Body of pancreas (tissue), 4 donors: ENCODE data around the gene PPP1R15A. TPM values are rescaled to one million over a fixed set of nuclear protein-coding genes. Genes with fewer than 3 reads are reported as not detected.
"Not testable (repeated sequence)": the region's sequence is repeated elsewhere in the genome, so short reads cannot be mapped to it uniquely, and the experiment has no call there.

Experiments
- ATAC-seq: fragments of 150-250 bp; one replicate; pipeline ENCODE4 v1.9.1; 2016
- DNase-seq, 4 donors: peaks; one replicate each; pipeline ENCODE4 v3.0.0-alpha.2; 2019
- H3K27ac ChIP-seq, 4 donors: fragments of 200-600 bp; sonication (generic); 1 replicate in 3 of 4; 2 replicates in 1 of 4; pipeline versions ENCODE4 v1.5.1 to v1.6.1; 2016 to 2019; ENCODE audit warnings: mild to moderate bottlenecking in 1 of 4, mixed read lengths in 1 of 4, moderate library complexity in 1 of 4
- H3K27me3 ChIP-seq, 2 donors: fragments of 200-600 bp; sonication (generic); one replicate each; pipeline ENCODE4 v1.6.0; 2016; ENCODE audit warnings: mild to moderate bottlenecking in 1 of 2
- H3K36me3 ChIP-seq, 2 donors: fragments of 200-600 bp; sonication (generic); replicated peaks in 1 of 2; 2 replicates each; pipeline ENCODE4 v1.5.1; 2016; ENCODE audit warnings: low read depth in 2 of 2; ENCODE audit not compliant: insufficient read depth in 1 of 2
- H3K4me1 ChIP-seq: fragments of 200-600 bp; sonication (generic); one replicate; pipeline ENCODE4 v1.6.0; 2016
- H3K4me3 ChIP-seq, 2 donors: fragments of 200-600 bp; sonication (generic); 1 replicate in 1 of 2; 2 replicates in 1 of 2; pipeline ENCODE4 v1.5.1; 2016 to 2019
- H3K9me3 ChIP-seq, 3 donors: fragments of 200-600 bp; sonication (generic); 1 replicate in 2 of 3; 2 replicates in 1 of 3; pipeline ENCODE4 v1.5.1; 2016
- CTCF ChIP-seq, 7 experiments: fragments of 450-650 bp in 4 of 7; fragments of 200-600 bp in 3 of 7; sonication (generic) in 3 of 7; IDR thresholded peaks; one replicate each; pipeline ENCODE4 v1.5.1; 2016 to 2019; ENCODE audit warnings: antibody characterized with exemption in 7 of 7
- POLR2A ChIP-seq, 3 donors: fragments of 450-650 bp; IDR thresholded peaks; one replicate each; pipeline ENCODE4 v1.6.1; 2016; ENCODE audit warnings: antibody characterized with exemption in 3 of 3, mild to moderate bottlenecking in 2 of 3
- WGBS, 2 donors: methylation state at CpG; one replicate each; pipeline ENCODE4 v1.1.5; 2017; 5-methylcytosine and 5-hydroxymethylcytosine counted together
- intact Hi-C: fragments of 100-400 bp; cut with DNase I; formaldehyde crosslinking; loops from one replicate; pipeline ENCODE4 v1.15.1; 2023
- total RNA-seq, 2 donors: library from RNA; depleted of rRNA; stranded (reverse); fragments of >200 nt; gene quantifications; one replicate each; pipeline ENCODE4 v1.1.0, GENCODE V29; 2016

The PPP1R15A gene
- total RNA-seq, 2 donors from 2014 or later: 17.9 to 49.4 TPM

DNA sequence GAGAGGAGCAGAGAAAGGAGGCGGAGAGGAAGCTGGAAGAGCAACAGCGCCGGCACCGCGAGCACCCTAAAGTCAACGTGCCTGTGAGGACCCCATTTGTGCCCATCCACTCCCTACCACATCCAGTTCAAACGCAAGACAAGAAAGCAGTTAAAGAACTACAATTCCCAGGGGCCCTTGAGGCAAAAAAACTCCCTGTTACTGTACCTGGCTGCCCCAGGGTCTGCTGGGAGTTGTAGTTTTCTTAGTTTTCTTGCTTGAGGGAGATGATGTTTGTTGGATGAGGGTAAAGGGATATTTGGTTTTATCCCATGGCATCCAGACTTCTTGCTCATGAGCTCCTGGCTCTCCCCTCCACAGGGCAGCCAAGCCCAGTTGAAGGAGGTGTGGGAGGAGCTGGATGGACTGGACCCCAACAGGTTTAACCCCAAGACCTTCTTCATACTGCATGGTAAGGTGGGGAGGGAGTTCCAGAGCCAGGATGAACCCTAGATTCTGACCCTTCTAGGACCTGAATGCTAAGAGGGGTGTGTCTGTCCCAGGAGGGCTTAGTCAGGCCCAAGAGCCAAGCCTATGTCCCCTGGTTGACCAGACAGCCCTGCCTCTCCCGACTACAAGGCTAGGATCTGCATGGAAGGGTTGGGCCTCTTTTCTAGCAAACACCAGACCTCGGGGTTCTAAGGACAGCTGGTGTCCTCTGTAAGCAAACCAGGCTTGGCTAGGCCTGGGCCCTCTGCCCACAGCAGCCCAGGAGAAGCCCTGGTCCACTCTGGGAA is 41.1 kb downstream of the PPP1R15A start:
- TF ChIP-seq CTCF (IDR thresholded peaks at IDR 0.05) (no peak), POLR2A (IDR thresholded peaks at IDR 0.05) (no peak)
- H3K27me3 ChIP-seq: no peaks in the 10 kb centered on the region
- no peak for ATAC-seq
- intact Hi-C loops: no loop called here
- no peak for DNase-seq
- no peak overlapping the region for H3K4me3 ChIP-seq
- peaks cover 13 to 20% of the 10 kb centered on the region in 2 donors for H3K36me3 ChIP-seq
- H3K27ac ChIP-seq: no peak overlapping the region
- no peaks in the 10 kb centered on the region for H3K4me1 ChIP-seq
- no peaks in the 10 kb centered on the region for H3K9me3 ChIP-seq
- 95 to 98% methylated on average over 8 to 9 of the region's 9 CpGs for WGBS, 2 donors

DNA sequence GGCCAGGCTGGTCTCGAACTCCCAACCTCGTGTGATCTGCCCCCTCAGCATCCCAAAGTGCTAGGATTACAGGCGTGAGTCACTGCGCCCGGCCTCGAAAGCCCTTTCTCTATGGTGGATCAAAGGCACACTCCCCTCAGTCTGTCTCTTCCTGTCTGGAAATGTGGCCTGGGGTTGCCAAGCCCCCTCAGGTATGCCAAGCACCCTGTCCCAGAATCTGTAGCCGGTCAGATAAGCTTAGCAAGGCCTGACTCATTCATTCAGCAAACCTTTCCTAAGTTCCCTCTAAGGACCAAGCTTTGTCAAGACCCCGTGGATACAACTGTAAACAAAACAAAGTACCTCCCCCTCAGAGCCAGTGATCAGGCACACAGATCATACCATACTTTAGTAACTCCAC is 42.0 kb downstream of the PPP1R15A start:
- TF ChIP-seq CTCF (IDR thresholded peaks at IDR 0.05) (no peak), POLR2A (IDR thresholded peaks at IDR 0.05) (no peak)
- intact Hi-C loops: no loop called here
- Histone ChIP-seq H3K27me3 (no peaks in the 10 kb centered on the region), H3K4me3 (no peak overlapping the region), H3K27ac (no peak overlapping the region), H3K36me3 (peaks cover 13 to 21% of the 10 kb centered on the region in 2 donors), H3K4me1 (no peaks in the 10 kb centered on the region), H3K9me3 (no peaks in the 10 kb centered on the region)
- no peak for DNase-seq
- no peak for ATAC-seq
- WGBS, 2 donors: 88 to 94% methylated on average over 4 to 8 of the region's 8 CpGs

DNA sequence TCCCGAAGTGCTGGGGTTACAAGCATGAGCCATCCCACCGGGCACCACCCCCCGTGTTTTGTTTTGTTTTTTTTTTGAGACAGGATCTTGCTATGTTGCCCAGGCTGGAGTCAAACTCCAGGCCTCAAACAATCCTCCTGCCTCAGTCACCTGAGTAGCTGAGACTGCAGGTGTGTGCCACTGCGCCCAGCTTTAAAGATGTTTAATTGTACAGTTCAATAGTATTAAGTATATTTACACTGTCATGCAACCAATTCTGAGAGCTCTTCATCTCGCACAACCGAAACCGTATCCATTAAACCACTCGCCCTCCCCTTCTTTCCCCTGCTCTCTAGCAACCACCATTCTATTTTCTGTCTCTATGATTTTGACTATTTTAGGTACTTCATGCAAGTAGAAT is 43.5 kb downstream of the PPP1R15A start:
- Histone ChIP-seq H3K4me3 (no peak overlapping the region), H3K4me1 (no peaks in the 10 kb centered on the region), H3K9me3 (no peaks in the 10 kb centered on the region), H3K27ac (no peak overlapping the region), H3K27me3 (no peaks in the 10 kb centered on the region), H3K36me3 (peaks cover 13 to 23% of the 10 kb centered on the region in 2 donors)
- ATAC-seq (no peak), DNase-seq (no peak)
- 82 to 90% methylated on average over 8 of the region's 8 CpGs for WGBS, 2 donors
- TF ChIP-seq POLR2A (IDR thresholded peaks at IDR 0.05) (no peak), CTCF (IDR thresholded peaks at IDR 0.05) (no peak)
- intact Hi-C loops: no loop called here

DNA sequence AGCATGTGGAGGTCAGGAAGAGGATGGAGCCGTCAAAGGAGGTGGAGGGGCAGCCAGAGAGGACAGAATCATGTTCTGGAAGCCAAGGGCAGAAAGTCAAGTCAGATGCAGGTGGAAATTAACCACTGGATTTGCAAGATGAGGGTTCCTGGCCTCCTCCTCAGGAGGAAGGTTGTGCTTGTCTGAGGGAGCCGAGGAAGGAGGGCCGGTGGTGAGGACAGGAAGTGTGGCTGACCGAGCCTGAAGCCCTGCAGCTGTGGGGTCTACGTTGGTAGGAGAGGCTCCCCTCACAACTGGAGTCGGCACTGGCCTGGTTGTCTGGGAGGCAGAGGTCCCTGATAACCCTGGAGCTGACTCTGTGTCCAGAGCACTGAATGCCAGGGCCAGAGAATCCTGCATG is 45.9 kb downstream of the PPP1R15A start:
- DNase-seq (no peak), ATAC-seq (no peak)
- no peaks in the 10 kb centered on the region for H3K9me3 ChIP-seq
- TF ChIP-seq CTCF (IDR thresholded peaks at IDR 0.05) (no peak), POLR2A (IDR thresholded peaks at IDR 0.05) (no peak)
- H3K27ac ChIP-seq: no peak overlapping the region
- 77 to 97% methylated on average over 5 to 6 of the region's 6 CpGs for WGBS, 2 donors
- H3K36me3 ChIP-seq: peaks cover 16 to 22% of the 10 kb centered on the region in 2 donors
- no peaks in the 10 kb centered on the region for H3K4me1 ChIP-seq
- intact Hi-C loops: no loop called here
- H3K27me3 ChIP-seq: no peaks in the 10 kb centered on the region
- no peak overlapping the region for H3K4me3 ChIP-seq

- TF ChIP-seq POLR2A (IDR thresholded peaks at IDR 0.05) (no peak), CTCF (IDR thresholded peaks at IDR 0.05) (no peak)
- intact Hi-C loops: no loop called here
- Histone ChIP-seq H3K4me1 (no peaks in the 10 kb centered on the region), H3K27ac (no peak overlapping the region), H3K27me3 (no peaks in the 10 kb centered on the region), H3K36me3 (peaks cover 16 to 18% of the 10 kb centered on the region in 2 donors), H3K4me3 (no peak overlapping the region), H3K9me3 (no peaks in the 10 kb centered on the region)
- 92 to 93% methylated on average over 16 to 18 of the region's 18 CpGs for WGBS, 2 donors
- ATAC-seq (no peak), DNase-seq (no peak)
These were observed 46.6 kb downstream of the PPP1R15A start for GRCh38 chr19:48918801-48919247.

- H3K27ac ChIP-seq, H3K27me3 ChIP-seq, H3K4me1 ChIP-seq, DNase-seq, intact Hi-C loops, ATAC-seq, H3K4me3 ChIP-seq, H3K9me3 ChIP-seq: not testable (repeated sequence)
- peaks cover 11 to 16% of the 10 kb centered on the region in 2 donors for H3K36me3 ChIP-seq
- 91 to 93% methylated on average over 8 of the region's 8 CpGs for WGBS, 2 donors
These were observed 47.0 kb downstream of the PPP1R15A start for GRCh38 chr19:48919271-48919670.
